Fibroblast of mammary gland (primary cell): ENCODE data around the gene BUB3.

Experiments used
- DNase-seq: peaks from one replicate; pipeline ENCODE4 v3.0.0-alpha.2; 2010; ENCODE audit warnings: low read depth
- H3K4me3 ChIP-seq: 2 replicates; pipeline ENCODE4 v1.5.1; 2011; ENCODE audit warnings: low read depth, mild to moderate bottlenecking, low read length, moderate library complexity; ENCODE audit not compliant: control insufficient read depth
- TF ChIP-seq, protein P1 (sequence below): conservative IDR thresholded peaks from 2 replicates; pipeline ENCODE4 v1.5.1; 2011; ENCODE audit warnings: low read depth, low read length, inconsistent platforms; ENCODE audit not compliant: control insufficient read depth, insufficient read depth

BUB3 gene

DNA sequence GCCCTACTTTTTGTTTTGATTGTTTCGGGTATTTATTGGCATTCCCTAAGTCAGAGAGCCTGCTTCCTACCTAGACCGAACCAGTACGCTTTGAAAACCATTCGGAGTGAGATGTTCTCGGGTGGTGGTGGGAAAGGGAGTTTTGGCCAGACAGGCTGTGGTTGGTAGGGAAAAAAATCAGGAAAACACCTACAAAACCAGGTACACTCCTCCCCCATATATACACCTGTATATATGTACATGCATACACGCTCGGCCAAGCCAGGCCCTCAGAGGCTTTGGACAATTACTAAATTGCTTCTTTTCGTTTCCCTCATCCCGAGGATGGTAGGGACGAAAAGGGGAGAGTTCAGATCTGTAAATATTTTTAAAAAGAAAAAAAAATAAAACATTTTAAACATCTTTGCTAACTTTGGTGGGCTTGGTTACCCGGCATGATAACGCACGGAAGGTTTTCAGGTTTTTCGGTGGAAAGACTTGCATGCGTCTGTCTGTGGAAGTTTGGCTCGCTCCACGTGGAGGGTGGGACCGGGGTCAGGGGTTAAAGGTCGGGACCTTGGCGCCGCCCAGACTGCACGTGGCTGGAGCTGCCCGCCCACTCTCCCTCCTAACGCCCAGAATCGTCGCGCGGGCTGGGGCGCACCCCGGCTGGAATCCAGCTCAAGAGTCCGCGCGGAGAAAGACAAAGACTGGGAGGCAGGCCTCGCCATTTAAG lies 3.8 kb upstream of the BUB3 start:
- DNase-seq = no peak
- H3K4me3 ChIP-seq = no peak overlapping the region
- TF ChIP-seq, protein P1, sequence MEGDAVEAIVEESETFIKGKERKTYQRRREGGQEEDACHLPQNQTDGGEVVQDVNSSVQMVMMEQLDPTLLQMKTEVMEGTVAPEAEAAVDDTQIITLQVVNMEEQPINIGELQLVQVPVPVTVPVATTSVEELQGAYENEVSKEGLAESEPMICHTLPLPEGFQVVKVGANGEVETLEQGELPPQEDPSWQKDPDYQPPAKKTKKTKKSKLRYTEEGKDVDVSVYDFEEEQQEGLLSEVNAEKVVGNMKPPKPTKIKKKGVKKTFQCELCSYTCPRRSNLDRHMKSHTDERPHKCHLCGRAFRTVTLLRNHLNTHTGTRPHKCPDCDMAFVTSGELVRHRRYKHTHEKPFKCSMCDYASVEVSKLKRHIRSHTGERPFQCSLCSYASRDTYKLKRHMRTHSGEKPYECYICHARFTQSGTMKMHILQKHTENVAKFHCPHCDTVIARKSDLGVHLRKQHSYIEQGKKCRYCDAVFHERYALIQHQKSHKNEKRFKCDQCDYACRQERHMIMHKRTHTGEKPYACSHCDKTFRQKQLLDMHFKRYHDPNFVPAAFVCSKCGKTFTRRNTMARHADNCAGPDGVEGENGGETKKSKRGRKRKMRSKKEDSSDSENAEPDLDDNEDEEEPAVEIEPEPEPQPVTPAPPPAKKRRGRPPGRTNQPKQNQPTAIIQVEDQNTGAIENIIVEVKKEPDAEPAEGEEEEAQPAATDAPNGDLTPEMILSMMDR = no peak

DNA sequence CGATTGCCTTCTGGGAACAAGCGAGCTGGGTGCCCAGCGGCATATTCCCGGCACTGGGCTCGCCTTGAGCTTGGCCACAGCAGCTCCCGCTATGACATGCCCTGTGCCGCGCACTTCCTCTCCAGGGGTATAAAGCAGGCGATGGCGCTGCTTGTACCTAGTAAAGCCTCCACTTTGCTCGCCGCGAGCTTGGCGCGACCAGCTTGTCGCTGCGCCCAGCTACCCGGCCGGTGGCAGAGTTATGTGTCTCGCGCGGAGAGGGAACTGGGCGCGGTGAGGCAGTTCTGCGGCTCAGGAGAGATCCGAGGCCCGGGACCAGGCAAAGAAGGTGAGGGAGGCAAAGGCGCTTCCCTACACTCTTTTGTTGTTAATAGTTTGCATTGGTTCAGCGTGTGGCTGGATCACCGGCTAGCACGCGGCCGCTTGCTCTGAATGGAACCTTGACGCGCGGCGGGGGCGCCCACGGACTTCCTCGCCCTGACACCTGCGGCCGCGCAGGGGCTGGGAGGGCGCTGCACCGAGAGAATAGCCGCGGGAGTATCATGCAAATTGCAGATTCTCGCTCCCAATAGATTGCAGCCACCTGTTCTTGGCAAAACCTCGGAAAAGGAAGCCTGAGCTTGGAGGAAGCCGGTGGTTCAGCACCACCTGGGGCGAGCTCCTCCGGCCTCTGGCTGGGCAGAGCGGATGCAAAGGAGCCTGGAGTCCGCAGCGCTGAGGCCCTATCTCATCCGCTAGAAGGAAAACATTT lies 3.0 kb upstream of the BUB3 start:
- H3K4me3 ChIP-seq = no peak overlapping the region
- DNase-seq = no peak
- TF ChIP-seq, protein P1 = no peak

DNA sequence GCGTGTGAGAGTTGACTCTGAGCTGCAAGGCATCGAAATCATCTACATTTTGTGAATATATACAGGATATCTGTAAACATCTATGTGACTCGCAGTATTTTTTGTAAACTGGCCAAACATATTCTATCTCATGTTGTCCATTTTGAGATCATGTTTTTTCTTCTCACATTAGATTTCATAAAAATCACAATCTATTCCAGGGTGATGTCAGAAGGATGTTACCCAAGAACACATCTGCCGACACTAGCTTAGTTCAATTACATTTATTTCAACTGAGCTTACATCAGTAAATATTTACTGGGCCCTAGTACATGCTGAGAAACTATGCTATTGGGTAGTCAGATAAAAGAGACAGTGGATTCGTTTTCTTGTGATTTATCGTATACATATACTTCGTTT lies 2.5 kb upstream of the BUB3 start:
- TF ChIP-seq, protein P1 = no peak
- H3K4me3 ChIP-seq = no peak overlapping the region
- DNase-seq = no peak

DNA sequence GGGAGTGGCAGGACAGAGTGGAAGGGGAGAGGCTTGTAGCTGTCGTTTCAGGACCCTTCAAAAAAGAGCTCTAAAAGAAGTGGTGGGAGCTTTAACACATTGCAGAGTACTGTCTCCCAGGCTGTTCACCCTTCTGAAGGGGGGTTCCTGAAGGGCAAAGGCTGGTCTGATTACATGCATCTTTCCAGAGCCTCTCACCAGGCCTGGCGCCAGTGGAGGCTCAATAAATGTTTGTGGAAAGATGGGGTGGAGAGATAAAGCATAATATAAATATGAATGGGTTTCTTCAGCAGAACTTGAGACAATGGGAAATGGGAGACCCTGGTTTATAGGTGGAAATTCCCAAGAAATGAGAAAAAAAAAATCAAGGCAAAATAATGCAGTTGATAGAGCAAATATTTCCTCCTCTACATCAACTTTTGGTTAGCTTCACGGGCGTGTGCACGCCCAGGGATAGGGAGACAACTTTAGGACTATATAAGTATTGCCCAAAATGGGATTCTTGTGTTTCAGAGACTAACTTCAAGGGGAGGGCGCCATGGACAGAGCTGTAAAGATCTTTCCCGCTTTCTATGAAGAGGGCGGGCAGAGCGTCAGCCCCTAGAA lies 613 bp upstream of the BUB3 start:
- TF ChIP-seq, protein P1 = no peak

DNA sequence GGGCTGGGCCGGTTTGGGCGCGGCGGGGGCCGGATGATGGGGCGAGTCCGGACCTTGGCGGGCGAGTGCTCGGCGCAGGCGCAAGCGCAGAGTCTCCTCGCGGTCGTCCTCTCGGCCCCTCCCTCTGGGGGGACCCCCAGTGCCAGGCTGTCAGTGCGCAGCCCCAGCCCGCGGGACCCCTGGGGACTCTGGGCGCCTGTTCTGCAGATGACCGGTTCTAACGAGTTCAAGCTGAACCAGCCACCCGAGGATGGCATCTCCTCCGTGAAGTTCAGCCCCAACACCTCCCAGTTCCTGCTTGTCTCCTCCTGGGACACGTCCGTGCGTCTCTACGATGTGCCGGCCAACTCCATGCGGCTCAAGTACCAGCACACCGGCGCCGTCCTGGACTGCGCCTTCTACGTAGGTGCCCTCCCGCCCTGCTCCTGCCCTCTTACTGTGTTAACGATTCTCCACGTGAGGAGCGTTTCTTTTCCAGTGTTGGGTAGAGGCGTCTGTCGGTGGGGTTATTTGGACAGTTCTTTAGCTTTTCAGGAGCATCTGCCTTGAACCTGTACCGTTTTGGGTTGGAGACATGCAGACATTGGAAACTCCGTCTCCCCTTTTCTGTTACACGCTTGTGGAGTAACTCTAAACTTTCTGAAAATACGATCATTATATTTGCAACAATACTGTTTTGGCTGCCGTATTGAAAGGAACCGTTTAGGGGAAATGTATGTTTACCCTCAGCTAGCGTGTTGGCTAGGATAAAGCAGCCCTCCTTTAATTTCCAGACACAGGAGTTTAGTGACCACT lies 706 bp downstream of the BUB3 start:
- TF ChIP-seq, protein P1 = no peak
- peak overlapping the region; percentile 91 for H3K4me3 ChIP-seq
- peak; percentile 48 for DNase-seq

More for the DNA sequence above, 613 bp upstream of the BUB3 start:
- H3K4me3 ChIP-seq = no peak overlapping the region
- no peak for DNase-seq

DNA sequence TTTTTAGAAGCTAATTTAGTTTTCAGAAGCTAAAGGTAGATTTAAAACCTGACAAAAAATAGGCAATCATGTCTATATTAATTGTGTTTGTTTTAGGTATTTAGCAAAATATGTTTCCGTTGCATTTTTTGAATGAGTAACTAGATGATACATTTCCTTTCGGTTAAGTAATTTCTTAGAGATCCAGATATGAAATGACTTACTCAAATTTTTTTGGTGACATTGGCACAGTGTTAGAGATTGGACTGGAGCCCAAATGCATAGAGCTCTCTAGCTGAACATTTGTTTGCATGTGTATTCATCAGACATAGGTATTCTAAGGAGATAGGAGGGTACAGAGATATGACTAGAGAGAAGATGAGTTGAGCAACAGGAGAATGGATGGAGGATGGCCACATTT lies 1.9 kb downstream of the BUB3 start:
- peak overlapping the region; percentile 91 for H3K4me3 ChIP-seq
- DNase-seq = peak; percentile 45
- TF ChIP-seq, protein P1 = no peak
